A549 (cell line): ENCODE measurements around the gene PLAAT1. TPM values are rescaled to one million over a fixed set of nuclear protein-coding genes. Genes with fewer than 3 reads are reported as not detected.

ENCODE experiments used
- ATAC-seq, 2 experiments: fragments of 200-7000 bp in 1 of 2; fragments of >200 bp in 1 of 2; cut with Nextera tagmentation in 1 of 2; cut with Tn5 transposase in 1 of 2; 3 replicates each; pipeline versions ENCODE4 v1.8.0 to v1.9.1; 2018 to 2020; ENCODE audit warnings: mild to moderate bottlenecking in 1 of 2, moderate library complexity in 1 of 2
- CTCF ChIA-PET: fragments of 300-600 bp; sonication (Branson Sonifier 250); formaldehyde crosslinking; extraction: SDS; loops from one replicate; lab custom pipeline; 2021; ENCODE audit warnings: antibody characterized with exemption, inconsistent platforms; lab: Yijun Ruan, JAX
- POLR2A ChIA-PET: fragments of 350-600 bp; formaldehyde crosslinking; extraction: SDS; loops from one replicate; lab custom pipeline; 2021; ENCODE audit warnings: antibody characterized with exemption, inconsistent platforms; lab: Yijun Ruan, JAX
- DNase-seq, 2 experiments: peaks; one replicate each; pipeline versions ENCODE4 v3.0.0 to v3.0.0-alpha.2; 2011 to 2016; ENCODE audit warnings: low read depth in 1 of 2, low spot score in 1 of 2
- FAIRE-seq: peaks from 2 replicates; lab custom pipeline; 2011; peaks lifted over from hg19 to GRCh38; lab: Jason Lieb, UNC
- H3K27ac ChIP-seq, 2 experiments: fragments of >200 bp; sonication (Bioruptor Twin); formaldehyde crosslinking; 3 replicates each; pipeline ENCODE4 v1.5.1; 2016 to 2017
- H3K4me1 ChIP-seq: fragments of >200 bp; sonication (Bioruptor Twin); formaldehyde crosslinking; 3 replicates; pipeline ENCODE4 v1.6.1; 2016
- H3K4me2 ChIP-seq: fragments of >200 bp; sonication (Bioruptor Twin); formaldehyde crosslinking; 3 replicates; pipeline ENCODE4 v1.6.1; 2016
- H3K4me3 ChIP-seq: fragments of >200 bp; sonication (Bioruptor Twin); formaldehyde crosslinking; 3 replicates; pipeline ENCODE4 v1.5.1; 2016
- H3K9me3 ChIP-seq: fragments of >200 bp; sonication (Bioruptor Twin); formaldehyde crosslinking; 3 replicates; pipeline ENCODE4 v1.6.1; 2016
- BHLHE40 ChIP-seq: IDR thresholded peaks from 2 replicates; pipeline ENCODE4 v1.6.1; 2012; ENCODE audit warnings: low read depth, low read length, inconsistent platforms
- CBX2 ChIP-seq: fragments of 200-600 bp; sonication (generic); IDR thresholded peaks from 2 replicates; pipeline ENCODE4 v1.6.1; 2016; ENCODE audit warnings: low read depth, mild to moderate bottlenecking, borderline replicate concordance
- CHD2 ChIP-seq: fragments of 150-350 bp; IDR thresholded peaks from 2 replicates; pipeline ENCODE4 v1.6.1; 2014; ENCODE audit warnings: low read length; ENCODE audit not compliant: partially characterized antibody
- CTCF ChIP-seq: fragments of >200 bp; sonication (Bioruptor Twin); formaldehyde crosslinking; IDR thresholded peaks from 3 replicates; pipeline ENCODE4 v1.5.1; 2016
- EHMT2 ChIP-seq: fragments of 200-600 bp; sonication (generic); IDR thresholded peaks from 2 replicates; pipeline ENCODE4 v1.6.1; 2016; ENCODE audit warnings: antibody characterized with exemption, low read depth, mild to moderate bottlenecking, moderate library complexity
- EP300 ChIP-seq, 2 experiments: fragments of >200 bp; sonication (Bioruptor Twin); formaldehyde crosslinking; IDR thresholded peaks; 2 replicates in 1 of 2; 3 replicates in 1 of 2; pipeline ENCODE4 v1.6.1; 2016 to 2017
- FOSB ChIP-seq: fragments of 250-450 bp; sonication (Bioruptor Pico); IDR thresholded peaks from 2 replicates; pipeline ENCODE4 v1.5.0; 2020; ENCODE audit warnings: mild to moderate bottlenecking, moderate library complexity
- HOXA7 ChIP-seq: fragments of 250-450 bp; sonication (Bioruptor Pico); IDR thresholded peaks from 2 replicates; pipeline ENCODE4 v1.5.0; 2020; ENCODE audit warnings: mild to moderate bottlenecking, moderate library complexity
- JUNB ChIP-seq: fragments of >200 bp; sonication (Bioruptor Twin); formaldehyde crosslinking; IDR thresholded peaks from 2 replicates; pipeline ENCODE4 v1.6.1; 2016
- NR3C1 ChIP-seq: fragments of >200 bp; sonication (Bioruptor Twin); formaldehyde crosslinking; IDR thresholded peaks from 3 replicates; pipeline ENCODE4 v1.6.1; 2017
- PHF8 ChIP-seq: fragments of 200-600 bp; sonication (generic); IDR thresholded peaks from 2 replicates; pipeline ENCODE4 v1.6.1; 2016; ENCODE audit warnings: low read depth, mild to moderate bottlenecking, antibody characterized with exemption, moderate library complexity, borderline replicate concordance
- POLR2A ChIP-seq: IDR thresholded peaks from 2 replicates; pipeline ENCODE4 v1.6.1; 2012; ENCODE audit warnings: mild to moderate bottlenecking, low read length
- RAD21 ChIP-seq, 2 experiments: fragments of >200 bp in 1 of 2; sonication (Bioruptor Twin) in 1 of 2; formaldehyde crosslinking in 1 of 2; IDR thresholded peaks in 1 of 2; conservative IDR thresholded peaks in 1 of 2; 2 replicates in 1 of 2; 3 replicates in 1 of 2; pipeline ENCODE4 v1.6.1; 2012 to 2018; ENCODE audit warnings: inconsistent platforms in 1 of 2
- REST ChIP-seq: fragments of 200-600 bp; sonication (generic); IDR thresholded peaks from 2 replicates; pipeline ENCODE4 v1.6.1; 2016; ENCODE audit warnings: antibody characterized with exemption, mild to moderate bottlenecking, moderate library complexity
- RFX5 ChIP-seq: fragments of 450-650 bp; IDR thresholded peaks from 2 replicates; pipeline ENCODE4 v1.7.1; 2014; ENCODE audit warnings: antibody characterized with exemption, mild to moderate bottlenecking, moderate library complexity
- RNF2 ChIP-seq: fragments of 200-600 bp; sonication (generic); IDR thresholded peaks from 2 replicates; pipeline ENCODE4 v1.6.1; 2016; ENCODE audit warnings: low read depth, mild to moderate bottlenecking, antibody characterized with exemption, moderate library complexity, borderline replicate concordance
- USF2 ChIP-seq: fragments of 450-650 bp; IDR thresholded peaks from 2 replicates; pipeline ENCODE4 v1.6.1; 2014; ENCODE audit warnings: antibody characterized with exemption
- ZC3H11A ChIP-seq: fragments of 450-650 bp; IDR thresholded peaks from 2 replicates; pipeline ENCODE4 v1.6.1; 2014; ENCODE audit warnings: antibody characterized with exemption, mild to moderate bottlenecking
- ZSCAN20 ChIP-seq: fragments of 250-450 bp; sonication (Bioruptor Pico); IDR thresholded peaks from 2 replicates; pipeline ENCODE4 v1.8.0; 2022; ENCODE audit warnings: mild to moderate bottlenecking, moderate library complexity
- WGBS: methylation state at CpG from one replicate; pipeline ENCODE4 v1.1.6; 2017; ENCODE audit errors: missing lambda C conversion rate; 5-methylcytosine and 5-hydroxymethylcytosine counted together
- polyA plus RNA-seq, 4 experiments: library from polyadenylated mRNA; depleted of rRNA in 3 of 4; stranded (reverse); fragments of >200 nt; fragmentation: RNase III in 1 of 4; extraction: RNeasy Plus Mini Kit Qiagen cat#74134 plus additional on column Dnase treatment in 1 of 4; gene quantifications; 2 replicates in 3 of 4; 3 replicates in 1 of 4; pipeline ENCODE4 v1.2.3, GENCODE V29; 2011 to 2017
- TF ChIP-seq, protein P1 (sequence below): fragments of 150-350 bp; IDR thresholded peaks from 2 replicates; pipeline ENCODE4 v1.6.1; 2014; ENCODE audit warnings: low read depth, mild to moderate bottlenecking, low read length
- TF ChIP-seq, protein P2 (sequence below): IDR thresholded peaks from 2 replicates; pipeline ENCODE4 v1.6.1; 2012

PLAAT1 gene
- polyA plus RNA-seq, 2 of the 4 experiments (the other 2 are of a cell fraction): 0.12 TPM; not detected in 1

- TF ChIP-seq PHF8 (no peak), POLR2A (no peak), EP300 (IDR thresholded peaks at IDR 0.05) (no peak), HOXA7 (no peak), CHD2 (no peak), RNF2 (no peak), CBX2 (no peak), NR3C1 (no peak), REST (no peak), USF2 (no peak), CTCF (no peak), JUNB (no peak), RFX5 (no peak), RAD21 (conservative IDR thresholded peaks at IDR 0.05 in 1 of 2, IDR thresholded peaks at IDR 0.05 in 1 of 2) (no peak), ZSCAN20 (no peak), ZC3H11A (no peak)
- TF ChIP-seq, protein P1, sequence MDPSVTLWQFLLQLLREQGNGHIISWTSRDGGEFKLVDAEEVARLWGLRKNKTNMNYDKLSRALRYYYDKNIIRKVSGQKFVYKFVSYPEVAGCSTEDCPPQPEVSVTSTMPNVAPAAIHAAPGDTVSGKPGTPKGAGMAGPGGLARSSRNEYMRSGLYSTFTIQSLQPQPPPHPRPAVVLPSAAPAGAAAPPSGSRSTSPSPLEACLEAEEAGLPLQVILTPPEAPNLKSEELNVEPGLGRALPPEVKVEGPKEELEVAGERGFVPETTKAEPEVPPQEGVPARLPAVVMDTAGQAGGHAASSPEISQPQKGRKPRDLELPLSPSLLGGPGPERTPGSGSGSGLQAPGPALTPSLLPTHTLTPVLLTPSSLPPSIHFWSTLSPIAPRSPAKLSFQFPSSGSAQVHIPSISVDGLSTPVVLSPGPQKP: no peak
- TF ChIP-seq, protein P2, sequence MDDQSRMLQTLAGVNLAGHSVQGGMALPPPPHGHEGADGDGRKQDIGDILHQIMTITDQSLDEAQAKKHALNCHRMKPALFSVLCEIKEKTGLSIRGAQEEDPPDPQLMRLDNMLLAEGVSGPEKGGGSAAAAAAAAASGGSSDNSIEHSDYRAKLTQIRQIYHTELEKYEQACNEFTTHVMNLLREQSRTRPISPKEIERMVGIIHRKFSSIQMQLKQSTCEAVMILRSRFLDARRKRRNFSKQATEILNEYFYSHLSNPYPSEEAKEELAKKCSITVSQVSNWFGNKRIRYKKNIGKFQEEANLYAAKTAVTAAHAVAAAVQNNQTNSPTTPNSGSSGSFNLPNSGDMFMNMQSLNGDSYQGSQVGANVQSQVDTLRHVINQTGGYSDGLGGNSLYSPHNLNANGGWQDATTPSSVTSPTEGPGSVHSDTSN: no peak
- FAIRE-seq: no peak
- Histone ChIP-seq H3K27ac (no peak overlapping the region), H3K4me2 (no peak overlapping the region), H3K9me3 (no peaks in the 10 kb centered on the region), H3K4me1 (no peaks in the 10 kb centered on the region), H3K4me3 (no peak overlapping the region)
- ATAC-seq: peak in 1 of 2 experiments; percentile 47; a peak in 1 of 6 replicates
- POLR2A ChIA-PET: no interaction called here
- WGBS: 20% methylated on average over 3 of the region's 3 CpGs
- CTCF ChIA-PET: no interaction called here
- peak in 1 of 2 experiments; percentile 2 for DNase-seq
These were observed 73.1 kb downstream of the PLAAT1 start for GRCh38 chr3:193314161-193314560.

DNA sequence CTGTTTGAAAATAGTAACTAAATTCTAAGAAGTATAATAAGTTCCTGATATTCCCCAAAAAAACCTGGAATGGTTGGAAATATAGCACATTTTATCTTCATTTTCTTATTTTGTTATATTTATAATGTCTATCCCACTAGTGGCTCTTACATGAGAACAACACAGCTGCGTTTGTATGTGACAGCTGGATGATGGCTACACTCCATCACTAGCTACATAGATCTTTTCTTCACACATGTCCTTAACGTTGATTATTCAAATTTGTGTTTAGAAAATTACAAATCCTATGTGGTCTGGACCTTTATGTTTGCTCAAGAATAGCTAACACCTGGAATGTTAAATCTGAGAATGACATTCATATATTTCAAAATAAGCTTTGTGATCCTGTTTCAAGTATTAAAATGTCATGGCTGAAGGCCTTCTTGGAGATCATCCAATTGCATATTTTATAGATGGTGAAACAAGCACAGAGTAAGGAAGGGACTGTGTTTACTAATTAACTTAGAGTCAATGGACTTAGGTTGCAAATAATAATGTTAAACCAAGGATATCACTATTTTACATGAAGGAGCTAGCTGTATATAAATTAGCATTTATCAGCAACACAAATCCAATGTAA lies 76.8 kb downstream of the PLAAT1 start:
- Histone ChIP-seq H3K4me1 (no peaks in the 10 kb centered on the region), H3K27ac (no peak overlapping the region), H3K9me3 (no peaks in the 10 kb centered on the region), H3K4me2 (no peak overlapping the region), H3K4me3 (no peak overlapping the region)
- FAIRE-seq: no peak
- ATAC-seq: no peak
- POLR2A ChIA-PET: no interaction called here
- CTCF ChIA-PET: no interaction called here
- DNase-seq: no peak
- 0% methylated on average over 2 of the region's 2 CpGs for WGBS
- TF ChIP-seq BHLHE40 (no peak), FOSB (CRISPR knock-in tag) (no peak), EHMT2 (no peak)
